Suppressor macrophage (primary cell): ENCODE results near the gene HEATR5B.
"Not testable (repeated sequence)": the region's sequence is repeated elsewhere in the genome, so short reads cannot be mapped to it uniquely, and the experiment has no call there.

Experiments used
- DNase-seq, 4 experiments: peaks; one replicate each; pipeline ENCODE4 v3.0.0-alpha.2; 2020 to 2022

Gene HEATR5B

GRCh38 chr2:36936526-36936925 lies 147.6 kb downstream of the HEATR5B start:
- not testable (repeated sequence) for DNase-seq

GRCh38 chr2:36931688-36932087 lies 152.5 kb downstream of the HEATR5B start:
- not testable (repeated sequence) for DNase-seq
